KBM-7 (cell line): ENCODE measurements around the gene EPHB1.

Experiments used
- DNase-seq: peaks from one replicate; pipeline ENCODE4 v3.0.0-alpha.2; 2015
- in situ Hi-C: fragments of 300-500 bp; cut with MboI; formaldehyde crosslinking; loops from 2 replicates; pipeline ENCODE4 v1.14.3; 2020; ENCODE audit warnings: low sequenced_read_pairs, low pct_unique_long_range_greater_than_20kb, mixed read lengths

Gene EPHB1

DNA sequence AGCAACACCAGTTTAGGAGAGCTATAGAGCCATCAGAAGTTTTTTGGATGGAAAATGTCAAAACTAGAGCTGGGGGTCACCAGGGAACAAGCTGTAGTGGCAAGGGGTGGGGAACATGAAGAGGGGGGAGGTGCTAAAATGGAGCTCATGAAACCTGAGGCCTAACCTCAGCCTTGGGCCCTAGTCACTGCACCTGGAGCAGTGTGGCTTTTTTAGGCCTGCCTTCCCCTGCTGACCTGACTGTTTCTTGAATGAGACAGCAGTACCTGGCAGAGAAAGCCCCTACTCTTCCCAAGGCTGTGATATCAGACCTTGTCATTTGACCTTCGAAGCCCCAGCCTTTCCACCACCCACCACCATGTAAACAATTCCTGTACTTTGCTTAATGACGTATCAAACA, 383.5 kb downstream of the EPHB1 start:
- in situ Hi-C loops, result no loop called here
- DNase-seq, result no peak

DNA sequence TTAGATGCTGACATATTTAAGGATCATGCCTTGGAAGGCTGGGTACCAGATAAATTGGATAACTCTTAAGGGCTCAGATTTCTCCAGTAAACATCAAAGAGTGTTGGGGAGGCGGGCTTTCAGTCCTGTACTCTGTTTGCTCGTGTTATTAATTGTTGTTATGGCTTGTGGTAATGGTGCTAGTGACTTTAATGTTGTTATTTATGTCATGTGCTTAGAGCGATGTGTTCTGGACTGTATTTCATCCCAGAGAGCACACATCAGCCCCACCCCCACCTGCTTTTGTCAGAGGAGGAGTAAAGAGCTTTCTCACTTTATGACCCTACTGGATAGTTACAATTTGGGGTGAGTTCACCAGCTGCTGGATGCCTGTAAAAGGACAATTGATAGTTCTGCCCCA, 386.3 kb downstream of the EPHB1 start:
- no peak for DNase-seq
- in situ Hi-C loops, result no loop called here

DNA sequence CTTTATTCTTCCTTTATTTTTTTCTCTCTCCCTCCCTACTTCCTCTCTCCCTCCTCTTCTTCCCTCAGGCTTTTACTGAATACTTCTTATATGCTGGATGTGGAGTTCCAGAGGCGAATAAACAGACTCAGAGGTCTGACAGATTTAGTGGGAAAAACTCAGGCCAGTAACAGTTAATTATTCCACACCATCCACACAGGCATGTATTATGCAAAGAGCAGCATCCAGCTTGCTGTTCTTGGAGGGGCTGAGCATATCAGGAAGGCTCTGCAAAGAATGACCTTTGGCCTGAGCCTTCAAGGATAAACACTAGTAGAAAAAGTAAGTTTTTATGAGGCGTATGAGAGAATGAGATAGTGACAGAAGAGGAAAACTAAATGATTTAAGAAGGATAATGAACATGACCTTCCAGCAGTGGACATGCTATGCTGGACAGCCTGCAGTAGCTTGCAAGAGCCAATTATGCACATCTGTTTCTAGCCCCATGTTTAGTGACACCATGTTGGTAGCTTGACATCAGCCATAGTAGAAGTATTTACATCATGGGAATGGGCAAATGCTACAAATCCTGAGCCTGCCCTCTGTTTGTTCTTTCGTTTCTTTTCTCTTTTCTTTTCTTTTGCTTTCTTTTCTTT, 387.4 kb downstream of the EPHB1 start:
- in situ Hi-C loops, result no loop called here
- no peak for DNase-seq

DNA sequence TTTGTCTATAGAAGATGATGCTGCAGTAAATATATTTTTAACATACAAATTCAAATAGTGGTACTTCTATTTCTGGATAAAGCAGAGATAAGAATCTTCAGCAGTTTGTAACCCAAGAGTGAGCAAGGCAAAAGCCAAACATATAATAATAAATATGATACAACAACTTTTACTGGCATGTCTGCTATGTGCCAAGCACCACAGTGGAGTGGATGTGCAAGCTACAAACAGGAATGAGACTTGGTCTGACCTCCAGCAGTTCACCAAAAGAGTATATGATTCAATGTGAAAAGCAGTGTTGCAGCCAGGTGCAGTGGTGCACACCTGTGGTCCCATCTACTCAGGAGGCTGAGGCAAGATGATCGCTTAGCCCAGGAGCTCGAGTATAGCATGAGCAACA, 395.6 kb downstream of the EPHB1 start:
- in situ Hi-C loops, result no loop called here
- DNase-seq, result no peak

DNA sequence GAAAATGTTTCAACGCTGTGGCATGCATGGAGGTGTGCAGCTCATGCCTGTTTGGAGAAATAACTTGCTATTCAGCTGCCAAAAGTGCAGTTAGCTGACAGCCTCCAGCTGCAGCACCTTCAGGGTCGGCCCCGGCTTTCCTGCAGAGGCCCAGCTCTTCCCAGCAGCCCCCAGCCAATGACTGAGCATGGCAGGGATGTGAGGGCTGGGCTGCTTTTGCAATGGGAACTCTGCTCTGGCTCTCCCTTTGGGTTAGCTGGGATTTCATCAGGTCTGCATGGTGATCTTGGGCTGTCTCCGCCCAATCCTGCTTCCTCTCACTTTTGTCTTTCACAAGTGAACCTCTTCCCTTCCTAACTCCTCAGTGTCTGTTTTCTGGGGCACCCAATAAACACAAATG, 396.6 kb downstream of the EPHB1 start:
- no peak for DNase-seq
- in situ Hi-C loops, result no loop called here

DNA sequence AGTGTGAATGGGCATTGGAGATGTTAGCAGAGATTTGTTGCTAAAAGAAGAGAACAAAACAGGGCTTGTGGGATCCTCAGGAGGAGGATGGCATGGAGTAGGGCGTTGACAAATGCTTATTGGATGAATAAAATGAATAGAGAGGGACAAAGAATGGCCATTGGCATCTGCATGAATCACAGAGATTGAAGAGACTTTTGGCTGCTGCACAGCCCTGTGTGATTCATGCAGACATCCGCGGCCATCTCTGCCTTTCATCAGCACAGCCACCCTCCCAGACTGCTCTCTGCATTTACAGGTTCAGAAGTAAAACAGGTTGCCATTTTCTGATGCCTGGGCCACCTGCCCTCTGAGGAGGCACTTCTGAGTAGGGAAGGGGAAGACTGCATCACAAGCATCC, 397.9 kb downstream of the EPHB1 start:
- in situ Hi-C loops, result no loop called here

DNA sequence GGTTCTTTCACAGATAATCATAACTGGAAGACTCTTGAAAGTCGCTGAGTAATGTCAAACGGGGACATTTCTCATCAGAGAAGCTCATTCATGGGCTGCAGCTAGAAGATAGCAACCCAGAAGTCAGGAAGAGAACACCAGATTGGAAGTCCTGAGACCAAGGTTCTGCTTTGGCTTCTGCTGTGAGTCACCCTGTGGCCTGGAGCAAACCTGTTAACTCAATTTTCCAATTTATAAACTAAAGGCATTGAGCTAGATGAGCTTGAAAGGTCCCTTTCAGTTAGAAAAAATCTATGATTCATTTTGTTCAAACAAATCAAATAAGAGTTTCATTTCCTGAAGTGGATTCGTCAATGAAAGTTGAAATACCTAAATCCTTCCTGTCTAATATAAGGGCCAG, 402.2 kb downstream of the EPHB1 start:
- in situ Hi-C loops, result no loop called here

More for the DNA sequence above, 397.9 kb downstream of the EPHB1 start:
- DNase-seq, result no peak

DNA sequence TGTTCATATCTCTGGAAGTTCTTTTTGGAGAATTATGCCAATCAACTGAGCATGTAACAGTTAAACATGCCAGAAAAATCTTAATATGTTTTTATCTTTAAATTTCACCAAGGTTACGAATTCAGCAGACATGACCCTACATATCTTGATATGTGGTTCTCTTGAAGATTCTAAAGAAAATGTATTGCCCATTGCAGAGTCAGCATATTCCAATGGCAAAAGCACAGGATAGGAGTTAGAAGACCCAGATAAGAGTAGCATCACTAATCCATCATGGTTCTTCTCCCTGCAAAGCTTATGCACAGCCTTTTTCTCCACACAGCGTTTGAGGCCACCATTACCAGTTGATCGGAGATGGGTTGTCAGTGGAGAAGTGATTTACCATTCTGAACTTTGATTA, 402.8 kb downstream of the EPHB1 start:
- in situ Hi-C loops, result no loop called here
- DNase-seq, result no peak

More for the DNA sequence above, 402.2 kb downstream of the EPHB1 start:
- DNase-seq, result no peak

DNA sequence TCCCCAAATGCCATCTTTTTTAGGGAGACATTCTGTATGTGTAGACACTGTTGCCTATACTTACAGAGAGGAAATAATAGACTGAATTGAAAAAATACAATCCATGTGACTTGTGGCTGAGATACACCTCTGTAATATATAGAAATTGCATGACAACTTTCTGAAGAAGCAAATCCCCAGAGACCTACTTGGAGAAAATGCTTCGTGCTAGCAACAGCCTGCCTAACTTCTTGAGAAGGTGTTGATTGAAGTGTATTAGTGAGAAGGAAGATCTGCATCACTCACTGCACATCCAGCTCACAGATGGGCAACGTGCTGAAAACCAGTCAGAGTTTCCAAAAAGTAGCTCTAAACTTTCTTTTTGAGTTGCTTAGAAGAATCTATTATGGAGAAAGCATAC, 404.1 kb downstream of the EPHB1 start:
- in situ Hi-C loops, result no loop called here
- DNase-seq, result no peak

DNA sequence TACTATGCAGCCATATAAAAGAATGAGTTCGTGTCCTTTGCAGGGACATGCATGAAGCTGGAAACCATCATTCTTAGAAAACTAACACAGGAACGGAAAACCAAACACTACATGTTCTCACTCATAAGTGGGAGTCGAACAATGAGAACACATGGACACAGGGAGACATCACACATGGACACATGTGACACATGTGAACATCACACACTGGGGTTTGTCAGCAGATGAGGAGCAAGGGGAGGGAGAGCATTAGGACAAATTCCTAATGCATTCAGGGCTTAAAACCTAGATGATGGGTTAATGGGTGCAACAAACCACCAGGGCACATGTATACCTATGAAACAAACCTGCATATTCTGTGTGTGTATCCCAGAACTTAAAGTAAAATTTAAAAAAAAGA, 408.0 kb downstream of the EPHB1 start:
- in situ Hi-C loops, result no loop called here
- DNase-seq, result no peak

DNA sequence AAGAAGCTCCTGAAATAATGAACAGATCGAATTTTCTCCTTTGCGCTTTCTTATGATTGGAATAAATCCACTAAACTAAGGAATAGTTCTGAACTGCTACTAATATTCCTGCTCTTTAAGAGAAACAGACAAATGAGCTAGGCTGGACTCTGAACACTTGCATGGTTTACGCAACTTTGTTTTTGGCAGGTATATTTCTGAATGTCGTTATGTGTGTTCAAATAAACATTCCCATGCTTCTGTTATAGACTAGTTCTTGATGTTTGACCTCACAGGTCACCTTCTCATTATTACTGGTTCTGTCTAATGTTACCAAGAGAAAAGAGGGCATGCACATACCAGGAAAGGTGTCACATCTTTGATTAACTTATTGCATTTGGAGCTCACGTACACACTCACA, 418.2 kb downstream of the EPHB1 start:
- in situ Hi-C loops, result no loop called here

DNA sequence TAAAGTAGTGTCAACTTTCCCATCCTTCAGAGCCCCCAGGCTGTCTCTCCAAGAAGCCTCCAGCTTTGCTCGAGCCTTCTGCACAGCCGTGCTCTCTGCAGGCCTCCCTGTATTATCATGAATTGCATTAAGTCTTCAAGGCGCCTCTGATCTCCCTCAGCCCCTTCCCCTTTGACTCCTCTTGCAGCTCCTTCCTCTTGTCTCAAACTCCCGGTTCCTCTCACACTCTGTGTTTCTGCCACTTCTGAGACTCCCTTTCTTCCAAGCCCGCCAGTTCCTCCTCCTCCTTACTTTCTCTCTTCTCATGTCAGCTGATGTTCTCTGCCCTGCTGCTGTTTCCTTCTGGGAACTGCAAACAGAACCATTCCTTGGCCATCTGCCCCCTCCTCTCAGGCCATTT, 418.8 kb downstream of the EPHB1 start:
- in situ Hi-C loops, result no loop called here
- no peak for DNase-seq

More for the DNA sequence above, 418.2 kb downstream of the EPHB1 start:
- no peak for DNase-seq

DNA sequence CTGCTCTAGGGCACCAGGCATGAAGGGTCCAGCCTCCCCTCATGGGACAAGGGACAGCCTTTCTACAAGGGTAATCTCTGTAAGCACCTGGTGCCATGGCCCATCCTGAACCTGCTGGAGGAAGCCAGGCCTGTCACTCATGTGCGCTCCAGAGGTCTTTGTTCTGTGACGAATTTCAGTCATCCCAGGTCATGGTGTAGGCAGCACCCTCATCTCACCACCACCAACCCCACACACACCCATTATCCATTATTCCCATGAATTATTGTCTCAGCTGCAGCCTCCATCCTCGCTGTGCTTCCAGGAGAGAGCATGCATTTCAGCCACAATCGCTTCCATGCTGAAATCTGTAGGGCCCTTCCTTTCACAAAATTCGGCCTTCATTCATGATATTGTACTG, 419.3 kb downstream of the EPHB1 start:
- no peak for DNase-seq
- in situ Hi-C loops, result no loop called here

DNA sequence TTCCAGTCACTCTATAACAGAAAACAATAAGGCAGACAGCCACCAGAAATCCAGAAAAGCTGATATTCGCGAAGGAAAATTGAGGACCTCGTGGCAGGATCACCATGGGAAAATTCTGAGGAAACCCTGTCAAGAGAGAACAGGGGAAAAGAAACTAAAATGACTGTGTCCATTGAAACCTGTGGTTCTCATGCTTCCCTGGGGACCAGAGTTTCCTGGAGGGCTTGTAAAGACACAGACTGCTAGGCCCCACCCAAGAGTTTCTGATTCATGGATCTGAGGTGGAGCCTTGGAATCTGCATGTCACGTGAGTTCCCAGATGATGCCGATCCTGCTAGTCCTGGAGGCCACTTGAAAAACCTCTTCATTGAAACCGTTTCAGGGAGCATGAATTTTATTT, 420.5 kb downstream of the EPHB1 start:
- in situ Hi-C loops, result no loop called here
- DNase-seq, result no peak

DNA sequence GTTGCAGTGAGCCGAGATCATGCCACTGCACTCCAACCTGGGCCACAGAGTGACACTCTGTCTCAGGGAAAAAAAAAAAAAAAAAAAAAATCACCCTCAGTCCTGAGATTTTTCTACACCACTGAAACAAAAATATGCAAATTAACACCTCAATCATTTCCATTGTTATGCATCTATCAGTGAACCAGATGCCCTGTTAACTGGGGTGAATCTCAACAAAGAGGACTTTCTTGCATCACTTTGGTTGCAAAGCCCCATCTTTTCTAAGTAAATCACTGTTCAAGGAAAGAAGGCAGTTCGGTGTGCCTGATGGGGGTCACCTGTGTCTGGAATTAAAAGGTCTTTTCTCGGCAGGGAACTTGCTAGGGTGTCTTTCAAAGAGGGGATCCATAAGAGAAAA, 421.6 kb downstream of the EPHB1 start:
- in situ Hi-C loops, result no loop called here
- no peak for DNase-seq

DNA sequence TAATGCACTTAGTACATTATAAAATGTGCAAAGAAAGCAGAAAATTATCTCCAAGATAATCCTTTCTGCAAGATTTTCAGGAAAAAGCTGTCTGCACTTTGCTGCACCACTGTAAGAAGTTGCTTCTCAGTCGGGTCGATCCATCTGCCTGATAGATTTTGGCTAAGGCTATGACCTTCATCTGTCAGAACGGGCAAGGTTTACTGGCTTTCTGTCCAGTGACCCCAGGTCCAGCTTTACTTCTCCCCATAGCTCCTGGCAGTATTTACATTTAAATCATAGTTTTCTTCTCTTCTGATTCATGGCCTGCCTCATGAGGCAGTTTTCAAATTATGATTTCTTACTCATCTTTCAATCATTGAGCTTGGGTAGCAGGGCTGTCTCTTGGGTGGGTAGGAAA, 422.7 kb downstream of the EPHB1 start:
- in situ Hi-C loops, result no loop called here
- DNase-seq, result no peak

DNA sequence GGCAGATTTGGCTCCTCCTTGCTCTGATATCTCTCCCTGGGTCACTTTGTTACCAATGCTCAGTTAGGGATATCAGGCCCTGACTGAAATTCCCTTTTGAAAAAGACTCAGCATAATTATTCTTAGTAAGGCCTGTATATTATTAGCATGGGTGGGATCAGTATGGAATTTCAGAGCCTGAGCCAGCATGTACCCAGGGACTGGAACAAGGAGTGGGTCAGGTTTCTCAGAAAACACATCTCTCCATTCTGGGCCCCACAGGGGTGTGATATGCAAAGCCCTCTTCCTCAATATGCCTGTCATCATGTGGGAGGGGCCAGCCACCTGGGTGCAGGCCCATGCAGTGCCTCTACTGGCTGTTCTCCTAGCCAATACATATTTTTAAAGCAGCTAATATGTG, 423.2 kb downstream of the EPHB1 start:
- DNase-seq, result no peak
- in situ Hi-C loops, result no loop called here

DNA sequence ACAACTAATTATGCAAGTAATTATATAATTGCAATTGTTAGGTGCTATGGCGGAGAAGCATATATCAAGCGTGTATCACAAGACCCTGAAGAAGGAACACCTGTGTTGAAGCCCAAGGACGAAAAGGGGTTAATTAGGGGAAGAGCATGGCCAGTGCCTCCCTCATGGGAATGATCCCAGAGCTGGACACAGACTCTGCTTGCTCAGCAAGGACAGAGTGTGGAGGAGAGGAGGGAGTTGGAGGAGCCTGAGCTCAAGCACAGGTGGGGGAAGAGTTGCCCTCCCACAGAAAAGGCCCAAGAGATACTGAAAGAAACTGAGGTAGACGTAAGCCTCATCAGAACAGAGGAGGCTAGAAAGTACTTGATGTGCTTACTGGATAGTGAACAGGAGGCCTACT, 423.7 kb downstream of the EPHB1 start:
- in situ Hi-C loops, result no loop called here
- no peak for DNase-seq

DNA sequence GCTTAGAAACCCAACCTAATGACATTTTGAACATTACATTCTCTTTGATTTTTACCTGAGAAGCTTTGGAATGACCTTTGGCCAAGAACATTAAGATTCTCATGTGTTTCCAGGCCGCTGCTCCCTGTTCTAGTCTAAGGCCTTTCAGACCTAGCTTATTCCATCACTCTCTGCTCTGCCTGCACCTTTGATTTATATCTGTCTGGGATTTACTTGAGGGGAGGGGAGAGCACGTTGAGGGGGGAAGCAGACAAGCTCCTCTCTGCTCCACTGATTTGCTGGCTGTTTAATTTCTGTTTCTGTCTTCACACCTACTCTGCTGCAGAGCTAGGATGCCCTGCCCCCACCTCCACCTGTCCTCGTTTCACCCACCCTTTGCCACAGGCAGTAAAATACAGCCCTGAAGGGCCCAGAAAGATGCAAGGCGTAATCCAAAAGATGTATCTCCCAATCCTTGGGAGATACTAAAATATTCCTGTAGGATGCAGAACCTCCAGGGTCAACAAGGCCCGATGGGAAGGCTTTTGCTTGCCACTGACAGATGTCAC, 429.8 kb downstream of the EPHB1 start:
- in situ Hi-C loops, result no loop called here
- no peak for DNase-seq

DNA sequence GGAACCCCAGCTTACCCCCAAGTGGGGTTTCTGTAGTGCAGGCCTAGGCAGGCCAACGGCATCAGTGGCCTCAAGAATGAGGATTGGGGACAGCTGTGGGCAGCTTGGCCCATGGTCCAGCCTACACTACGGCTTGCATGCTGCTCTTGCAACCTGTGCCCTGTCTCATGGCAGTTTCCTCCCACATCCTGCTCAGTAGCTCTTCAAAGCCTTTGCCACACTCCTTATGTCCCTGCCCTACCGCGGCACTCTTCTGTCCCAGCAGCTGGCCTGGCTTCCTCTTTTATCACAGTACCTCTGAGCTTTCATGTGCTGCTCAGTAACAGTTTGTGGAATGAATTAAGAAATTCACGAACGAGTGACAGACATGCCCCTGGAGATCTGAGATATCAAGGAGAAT, 431.0 kb downstream of the EPHB1 start:
- in situ Hi-C loops, result no loop called here
- peak; percentile 37 for DNase-seq

DNA sequence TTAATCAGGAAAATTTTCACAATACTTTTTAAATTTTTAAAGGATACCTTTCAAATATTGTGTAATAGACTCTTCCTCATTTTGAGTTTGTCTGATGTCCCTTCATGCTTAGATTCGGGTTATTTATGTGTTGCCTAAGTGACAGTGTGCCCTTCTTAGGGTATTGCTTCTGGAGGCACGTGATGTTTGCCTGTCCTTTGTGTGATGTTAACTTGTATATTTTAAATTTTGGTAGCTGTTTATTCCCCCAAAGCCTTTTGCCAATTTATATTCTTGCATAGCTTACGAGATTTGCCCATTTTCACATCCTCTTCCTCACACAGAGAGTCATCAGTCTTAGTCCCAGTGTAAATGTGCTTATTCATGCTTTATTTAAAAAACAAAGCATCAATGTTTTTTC, 433.1 kb downstream of the EPHB1 start:
- DNase-seq, result no peak
- in situ Hi-C loops, result no loop called here
